Measurements from ENCODE around the gene SPRR2E. TPM values are rescaled to one million over a fixed set of nuclear protein-coding genes. Genes with fewer than 3 reads are reported as not detected.
A peak's percentile ranks its signal among the peaks of the same experiment; 100 is the strongest.
"Not testable (repeated sequence)": the region's sequence is repeated elsewhere in the genome, so short reads cannot be mapped to it uniquely, and the experiment has no call there.

The SPRR2E gene
- total and polyA plus RNA-seq, 2 experiments from 2014 or later, result not detected

GRCh38 chr1:153122831-153123421, 28.6 kb upstream of the SPRR2E start:
- no peaks in the 10 kb centered on the region for H3K9me2 ChIP-seq (replicated peaks; ENCODE audit: insufficient read depth)
- H3K4me1 ChIP-seq (ENCODE audit: insufficient read depth), result no peaks in the 10 kb centered on the region
- H2AFZ ChIP-seq, result no peak overlapping the region
- 62% methylated on average over 3 of the region's 3 CpGs for WGBS (ENCODE audit: low lambda C conversion rate, missing lambda C conversion rate)
- H3K4me2 ChIP-seq, result no peak overlapping the region
- no peaks in the 10 kb centered on the region for H3K36me3 ChIP-seq (replicated peaks; ENCODE audit: insufficient read depth, low read depth)
- no peaks in the 10 kb centered on the region for H3K27me3 ChIP-seq
- no peaks in the 10 kb centered on the region for H4K20me1 ChIP-seq (ENCODE audit: insufficient read depth, poor library complexity, severe bottlenecking)
- H3K79me2 ChIP-seq, result no peaks in the 10 kb centered on the region
- peak overlapping the region; percentile 33 for H3K27ac ChIP-seq
- H3K9me3 ChIP-seq (ENCODE audit: low read depth), result no peaks in the 10 kb centered on the region
- H3K4me3 ChIP-seq, result no peak overlapping the region
- peak; percentile 8 for DNase-seq (ENCODE audit: low spot score)
- TF ChIP-seq EZH2 (IDR thresholded peaks at IDR 0.05; ENCODE audit: borderline replicate concordance) (no peak), EZH2phosphoT487 (IDR thresholded peaks at IDR 0.05; ENCODE audit: low read depth, severe bottlenecking, unreplicated experiment) (no peak)
- TF ChIP-seq, protein P1, sequence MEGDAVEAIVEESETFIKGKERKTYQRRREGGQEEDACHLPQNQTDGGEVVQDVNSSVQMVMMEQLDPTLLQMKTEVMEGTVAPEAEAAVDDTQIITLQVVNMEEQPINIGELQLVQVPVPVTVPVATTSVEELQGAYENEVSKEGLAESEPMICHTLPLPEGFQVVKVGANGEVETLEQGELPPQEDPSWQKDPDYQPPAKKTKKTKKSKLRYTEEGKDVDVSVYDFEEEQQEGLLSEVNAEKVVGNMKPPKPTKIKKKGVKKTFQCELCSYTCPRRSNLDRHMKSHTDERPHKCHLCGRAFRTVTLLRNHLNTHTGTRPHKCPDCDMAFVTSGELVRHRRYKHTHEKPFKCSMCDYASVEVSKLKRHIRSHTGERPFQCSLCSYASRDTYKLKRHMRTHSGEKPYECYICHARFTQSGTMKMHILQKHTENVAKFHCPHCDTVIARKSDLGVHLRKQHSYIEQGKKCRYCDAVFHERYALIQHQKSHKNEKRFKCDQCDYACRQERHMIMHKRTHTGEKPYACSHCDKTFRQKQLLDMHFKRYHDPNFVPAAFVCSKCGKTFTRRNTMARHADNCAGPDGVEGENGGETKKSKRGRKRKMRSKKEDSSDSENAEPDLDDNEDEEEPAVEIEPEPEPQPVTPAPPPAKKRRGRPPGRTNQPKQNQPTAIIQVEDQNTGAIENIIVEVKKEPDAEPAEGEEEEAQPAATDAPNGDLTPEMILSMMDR (IDR thresholded peaks at IDR 0.05; ENCODE audit: poor library complexity), result no peak

GRCh38 chr1:153120945-153121344, 26.6 kb upstream of the SPRR2E start:
- no peaks in the 10 kb centered on the region for H3K4me1 ChIP-seq (ENCODE audit: insufficient read depth)

GRCh38 chr1:153119491-153119971, 25.2 kb upstream of the SPRR2E start:
- no peak overlapping the region for H3K27ac ChIP-seq
- H3K9me3 ChIP-seq (ENCODE audit: low read depth), result no peaks in the 10 kb centered on the region
- no peak overlapping the region for H3K4me2 ChIP-seq
- no peak overlapping the region for H2AFZ ChIP-seq
- no peaks in the 10 kb centered on the region for H3K36me3 ChIP-seq (replicated peaks; ENCODE audit: insufficient read depth, low read depth)
- no peaks in the 10 kb centered on the region for H3K79me2 ChIP-seq
- no peaks in the 10 kb centered on the region for H3K4me1 ChIP-seq (ENCODE audit: insufficient read depth)
- 31% methylated on average over 3 of the region's 3 CpGs for WGBS (ENCODE audit: low lambda C conversion rate, missing lambda C conversion rate)
- H3K9me2 ChIP-seq (replicated peaks; ENCODE audit: insufficient read depth), result no peaks in the 10 kb centered on the region
- H3K27me3 ChIP-seq, result no peaks in the 10 kb centered on the region
- no peak overlapping the region for H3K4me3 ChIP-seq
- no peak for DNase-seq (ENCODE audit: low spot score)
- TF ChIP-seq EZH2phosphoT487 (IDR thresholded peaks at IDR 0.05; ENCODE audit: low read depth, severe bottlenecking, unreplicated experiment) (no peak), EZH2 (IDR thresholded peaks at IDR 0.05; ENCODE audit: borderline replicate concordance) (no peak)
- TF ChIP-seq, protein P1 (IDR thresholded peaks at IDR 0.05; ENCODE audit: poor library complexity), result no peak
- H4K20me1 ChIP-seq (ENCODE audit: insufficient read depth, poor library complexity, severe bottlenecking), result no peaks in the 10 kb centered on the region

More at GRCh38 chr1:153120945-153121344, 26.6 kb upstream of the SPRR2E start:
- TF ChIP-seq EZH2 (IDR thresholded peaks at IDR 0.05; ENCODE audit: borderline replicate concordance), result no peak
- TF ChIP-seq, protein P1 (IDR thresholded peaks at IDR 0.05; ENCODE audit: poor library complexity), result no peak
- no peak for TF ChIP-seq EZH2phosphoT487 (IDR thresholded peaks at IDR 0.05; ENCODE audit: low read depth, severe bottlenecking, unreplicated experiment)
- no peaks in the 10 kb centered on the region for H3K27me3 ChIP-seq
- H3K27ac ChIP-seq, result no peak overlapping the region
- H2AFZ ChIP-seq, result no peak overlapping the region
- no peaks in the 10 kb centered on the region for H3K9me2 ChIP-seq (replicated peaks; ENCODE audit: insufficient read depth)
- no peaks in the 10 kb centered on the region for H3K9me3 ChIP-seq (ENCODE audit: low read depth)
- H3K79me2 ChIP-seq, result no peaks in the 10 kb centered on the region
- H3K4me2 ChIP-seq, result no peak overlapping the region
- no peak for DNase-seq (ENCODE audit: low spot score)
- H3K4me3 ChIP-seq, result no peak overlapping the region
- no peaks in the 10 kb centered on the region for H3K36me3 ChIP-seq (replicated peaks; ENCODE audit: insufficient read depth, low read depth)
- H4K20me1 ChIP-seq (ENCODE audit: insufficient read depth, poor library complexity, severe bottlenecking), result no peaks in the 10 kb centered on the region

DNA sequence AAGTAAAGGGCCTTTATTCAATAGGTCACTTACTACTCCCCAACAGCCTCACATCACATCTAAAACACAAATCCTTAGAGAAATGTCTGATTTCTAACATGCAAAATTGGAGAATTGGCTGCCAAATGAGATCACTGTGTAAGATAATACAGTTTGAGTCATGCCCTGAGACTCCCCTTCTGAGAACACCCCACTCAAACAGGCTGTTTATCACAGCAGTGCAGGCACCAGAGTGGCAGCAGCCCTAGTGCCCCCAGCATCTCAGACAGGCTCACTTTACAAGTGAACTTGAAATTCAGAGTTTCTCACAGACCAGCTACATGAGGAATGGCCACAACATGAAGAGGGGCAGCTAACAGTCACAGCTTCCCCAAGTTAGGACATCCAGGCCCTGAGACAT, 20.9 kb upstream of the SPRR2E start:
- H3K27ac ChIP-seq; DNase-seq (ENCODE audit: low spot score); H3K9me3 ChIP-seq (ENCODE audit: low read depth); H4K20me1 ChIP-seq (ENCODE audit: insufficient read depth, poor library complexity, severe bottlenecking); H3K79me2 ChIP-seq; H3K4me2 ChIP-seq; H3K36me3 ChIP-seq (replicated peaks; ENCODE audit: insufficient read depth, low read depth); H3K4me1 ChIP-seq (ENCODE audit: insufficient read depth); H3K27me3 ChIP-seq; H3K4me3 ChIP-seq; H2AFZ ChIP-seq; H3K9me2 ChIP-seq (replicated peaks; ENCODE audit: insufficient read depth): not testable (repeated sequence)
